IMR-90 (cell line): ENCODE results near the gene GREB1L. TPM values are rescaled to one million over a fixed set of nuclear protein-coding genes. Genes with fewer than 3 reads are reported as not detected.

Experiments used
- ATAC-seq: fragments of 200-7000 bp; cut with Tn5 transposase; 2 replicates; pipeline ENCODE4 v1.9.1; 2020; ENCODE audit warnings: low read depth, mild to moderate bottlenecking, moderate library complexity
- BruUV-seq: library from RNA; stranded (reverse); fragments of 400-500 nt; replicated peaks from 2 replicates; lab custom pipeline; 2021; lab: Mats Ljungman, UMichigan
- CTCF ChIA-PET: fragments of 300-600 bp; formaldehyde crosslinking; extraction: SDS; loops from one replicate; lab custom pipeline; 2021; ENCODE audit warnings: antibody characterized with exemption; lab: Yijun Ruan, JAX
- POLR2A ChIA-PET: fragments of 300-600 bp; sonication (Branson Sonifier 250); formaldehyde crosslinking; loops from one replicate; lab custom pipeline; 2022; ENCODE audit warnings: antibody characterized with exemption; ENCODE audit not compliant: unreplicated experiment; lab: Charles Lee
- DNase-seq: peaks from one replicate; pipeline ENCODE4 v3.0.0; 2013
- H2AFZ ChIP-seq: replicated peaks from 2 replicates; pipeline ENCODE3; 2013; ENCODE audit warnings: low read length, mild to moderate bottlenecking; ENCODE audit not compliant: poor library complexity
- H2AK5ac ChIP-seq: 2 replicates; pipeline ENCODE4 v1.6.1; 2013; ENCODE audit warnings: low read depth, low read length, inconsistent platforms
- H2AK9ac ChIP-seq: replicated peaks from 2 replicates; pipeline ENCODE3; 2013; ENCODE audit warnings: mild to moderate bottlenecking, low read depth, low read length, moderate library complexity; ENCODE audit not compliant: poor library complexity
- H2BK120ac ChIP-seq: 2 replicates; pipeline ENCODE4 v1.6.1; 2013; ENCODE audit warnings: low read depth, low read length, inconsistent platforms
- H2BK15ac ChIP-seq: 3 replicates; pipeline ENCODE4 v1.6.1; 2013; ENCODE audit warnings: low read depth, low read length, inconsistent platforms
- H2BK20ac ChIP-seq: 2 replicates; pipeline ENCODE4 v1.6.1; 2013; ENCODE audit warnings: low read depth, mild to moderate bottlenecking, inconsistent platforms, low read length, moderate library complexity
- H2BK5ac ChIP-seq: 2 replicates; pipeline ENCODE4 v1.6.1; 2013; ENCODE audit warnings: mild to moderate bottlenecking, low read depth, low read length, inconsistent platforms; ENCODE audit not compliant: poor library complexity, severe bottlenecking
- H3K14ac ChIP-seq: replicated peaks from 2 replicates; pipeline ENCODE4 v1.6.1; 2013; ENCODE audit warnings: low read depth, low read length, inconsistent platforms
- H3K18ac ChIP-seq: 2 replicates; pipeline ENCODE4 v1.6.1; 2013; ENCODE audit warnings: low read depth, low read length, control low read depth
- H3K23ac ChIP-seq: 2 replicates; pipeline ENCODE4 v1.6.1; 2013; ENCODE audit warnings: low read depth, low read length, inconsistent platforms
- H3K27ac ChIP-seq: 2 replicates; pipeline ENCODE4 v1.5.1; 2013; ENCODE audit warnings: mild to moderate bottlenecking, control low read depth, low read length; ENCODE audit not compliant: insufficient read depth
- H3K27me3 ChIP-seq: 2 replicates; pipeline ENCODE4 v1.6.1; 2013; ENCODE audit warnings: low read length; ENCODE audit not compliant: control insufficient read depth, insufficient read depth
- H3K36me3 ChIP-seq: 2 replicates; pipeline ENCODE4 v1.6.1; 2013; ENCODE audit warnings: low read length, mixed read lengths; ENCODE audit not compliant: control insufficient read depth, insufficient read depth
- H3K4ac ChIP-seq: 2 replicates; pipeline ENCODE4 v1.6.1; 2013; ENCODE audit warnings: low read depth, low read length, inconsistent platforms
- H3K4me1 ChIP-seq: 2 replicates; pipeline ENCODE4 v1.6.1; 2013; ENCODE audit warnings: low read length, mixed read lengths; ENCODE audit not compliant: control insufficient read depth, insufficient read depth
- H3K4me2 ChIP-seq: 2 replicates; pipeline ENCODE4 v1.6.1; 2013; ENCODE audit warnings: low read depth, mild to moderate bottlenecking, control low read depth, low read length, moderate library complexity
- H3K4me3 ChIP-seq: 2 replicates; pipeline ENCODE4 v1.5.1; 2013; ENCODE audit warnings: low read depth, mild to moderate bottlenecking, control low read depth, low read length, moderate library complexity; ENCODE audit not compliant: insufficient read depth
- H3K56ac ChIP-seq: 2 replicates; pipeline ENCODE4 v1.6.1; 2013; ENCODE audit warnings: low read length, inconsistent platforms; ENCODE audit not compliant: insufficient read depth; ENCODE audit errors: extremely low read depth
- H3K79me1 ChIP-seq, 2 experiments: 2 replicates each; pipeline ENCODE4 v1.6.1; 2013; ENCODE audit warnings: low read length in 2 of 2, inconsistent platforms in 1 of 2, low read depth in 1 of 2
- H3K9ac ChIP-seq: 2 replicates; pipeline ENCODE4 v1.6.1; 2013; ENCODE audit warnings: low read depth, low read length, control low read depth
- H3K9me1 ChIP-seq: 2 replicates; pipeline ENCODE4 v1.6.1; 2013; ENCODE audit warnings: low read length, inconsistent platforms; ENCODE audit not compliant: insufficient read depth
- H3K9me3 ChIP-seq: 2 replicates; pipeline ENCODE4 v1.6.1; 2013; ENCODE audit warnings: low read length; ENCODE audit not compliant: control insufficient read depth, insufficient read depth
- H4K20me1 ChIP-seq: 2 replicates; pipeline ENCODE4 v1.6.1; 2013; ENCODE audit warnings: low read length, inconsistent platforms; ENCODE audit not compliant: insufficient read depth
- H4K5ac ChIP-seq: 2 replicates; pipeline ENCODE4 v1.6.1; 2013; ENCODE audit warnings: mild to moderate bottlenecking, low read depth, low read length, control low read depth
- H4K8ac ChIP-seq, 2 experiments: 2 replicates each; pipeline ENCODE4 v1.6.1; 2013; ENCODE audit warnings: low read depth in 2 of 2, low read length in 2 of 2, control low read depth in 1 of 2, inconsistent platforms in 1 of 2
- H4K91ac ChIP-seq: 2 replicates; pipeline ENCODE4 v1.6.1; 2013; ENCODE audit warnings: low read depth, low read length, inconsistent platforms; ENCODE audit not compliant: insufficient read depth
- BHLHE40 ChIP-seq: fragments of 150-350 bp; IDR thresholded peaks from 2 replicates; pipeline ENCODE4 v1.6.1; 2016; ENCODE audit warnings: mild to moderate bottlenecking, low read depth, low read length
- CEBPB ChIP-seq: IDR thresholded peaks from 2 replicates; pipeline ENCODE4 v1.6.1; 2012; ENCODE audit warnings: low read depth, low read length, improper control_type of control experiment
- CHD1 ChIP-seq: IDR thresholded peaks from 2 replicates; pipeline ENCODE4 v1.6.1; 2012; ENCODE audit warnings: low read depth, low read length, improper control_type of control experiment
- CTCF ChIP-seq: conservative IDR thresholded peaks from 2 replicates; pipeline ENCODE4 v1.5.1; 2012; ENCODE audit warnings: mild to moderate bottlenecking, low read depth, low read length, improper control_type of control experiment
- ELK1 ChIP-seq: fragments of 150-350 bp; IDR thresholded peaks from 2 replicates; pipeline ENCODE4 v1.6.1; 2016; ENCODE audit warnings: low read depth, mild to moderate bottlenecking, low read length, moderate library complexity, borderline replicate concordance
- FOS ChIP-seq: fragments of 150-350 bp; IDR thresholded peaks from 2 replicates; pipeline ENCODE4 v1.6.1; 2016; ENCODE audit warnings: low read depth, low read length
- MAFK ChIP-seq: IDR thresholded peaks from 2 replicates; pipeline ENCODE4 v1.6.1; 2012; ENCODE audit warnings: low read depth, low read length, improper control_type of control experiment
- MAZ ChIP-seq: IDR thresholded peaks from 2 replicates; pipeline ENCODE4 v1.6.1; 2012; ENCODE audit warnings: low read depth, mild to moderate bottlenecking, low read length, improper control_type of control experiment, moderate library complexity, borderline replicate concordance
- MXI1 ChIP-seq: IDR thresholded peaks from 2 replicates; pipeline ENCODE4 v1.6.1; 2012; ENCODE audit warnings: low read depth, mild to moderate bottlenecking, low read length, moderate library complexity, borderline replicate concordance
- NFE2L2 ChIP-seq: fragments of 150-350 bp; IDR thresholded peaks from 2 replicates; pipeline ENCODE4 v1.6.1; 2016; ENCODE audit warnings: low read depth, mild to moderate bottlenecking, low read length
- POLR2A ChIP-seq: IDR thresholded peaks from 2 replicates; pipeline ENCODE4 v1.6.1; 2012; ENCODE audit warnings: mild to moderate bottlenecking, low read depth, low read length
- RAD21 ChIP-seq: IDR thresholded peaks from 2 replicates; pipeline ENCODE4 v1.6.1; 2012; ENCODE audit warnings: low read length, improper control_type of control experiment
- RCOR1 ChIP-seq: IDR thresholded peaks from 2 replicates; pipeline ENCODE4 v1.6.1; 2012; ENCODE audit warnings: mild to moderate bottlenecking, low read length, improper control_type of control experiment; ENCODE audit not compliant: insufficient replicate concordance
- SMC3 ChIP-seq: fragments of 150-350 bp; IDR thresholded peaks from 2 replicates; pipeline ENCODE4 v1.6.1; 2016; ENCODE audit warnings: low read depth, mild to moderate bottlenecking, antibody characterized with exemption, low read length, moderate library complexity
- USF2 ChIP-seq: fragments of 150-350 bp; IDR thresholded peaks from 2 replicates; pipeline ENCODE4 v1.6.1; 2017; ENCODE audit warnings: mild to moderate bottlenecking, antibody characterized with exemption, low read length, low read depth
- WGBS, 2 experiments: methylation state at CpG; one replicate each; pipeline versions ENCODE4 v1.1.5 to v1.1.7; 2013; ENCODE audit warnings: missing lambda C conversion rate in 2 of 2; ENCODE audit not compliant: insufficient read length in 1 of 2; ENCODE audit errors: extremely low coverage in 2 of 2; 5-methylcytosine and 5-hydroxymethylcytosine counted together
- dilution Hi-C: fragments of 300-500 bp; cut with HindIII; formaldehyde crosslinking; loops from one replicate; pipeline ENCODE4 v1.14.3; 2018; ENCODE audit warnings: low sequenced_read_pairs; ENCODE audit not compliant: unreplicated experiment
- in situ Hi-C: fragments of 300-500 bp; cut with MboI; formaldehyde crosslinking; loops from 3 replicates; pipeline ENCODE4 v1.14.3; 2019; ENCODE audit warnings: low sequenced_read_pairs, inconsistent platforms, mixed read lengths
- intact Hi-C: fragments of 100-400 bp; cut with micrococcal nuclease; formaldehyde crosslinking; loops from 2 replicates; pipeline ENCODE4 v1.10.0; 2022
- polyA plus RNA-seq, 3 experiments: library from polyadenylated mRNA; depleted of rRNA; stranded (reverse); fragments of >200 nt; gene quantifications; 2 replicates each; pipeline ENCODE4 v1.2.3, GENCODE V29; 2012; ENCODE audit warnings: low replicate concordance in 1 of 3
- total RNA-seq: library from RNA; depleted of rRNA; stranded (reverse); fragments of >200 nt; gene quantifications from 2 replicates; pipeline ENCODE4 v1.2.3, GENCODE V29; 2012

The GREB1L gene
- total and polyA plus RNA-seq, 2 of the 4 experiments (the other 2 are of a cell fraction) = under 0.01 to 0.02 TPM

- Histone ChIP-seq H3K36me3 (no peaks in the 10 kb centered on the region), H3K4me3 (no peak overlapping the region), H4K91ac (no peak overlapping the region), H2BK120ac (no peak overlapping the region), H2AK9ac (no peak overlapping the region), H3K4me1 (no peaks in the 10 kb centered on the region), H2BK20ac (no peak overlapping the region), H3K56ac (no peak overlapping the region), H3K9me1 (no peaks in the 10 kb centered on the region), H2BK15ac (no peak overlapping the region), H4K8ac (no peak overlapping the region), H3K18ac (no peak overlapping the region), H3K9me3 (no peaks in the 10 kb centered on the region), H3K23ac (no peak overlapping the region), H3K4ac (no peak overlapping the region), H2BK5ac (no peak overlapping the region), H3K14ac (no peak overlapping the region), H2AFZ (no peak overlapping the region), H4K5ac (no peak overlapping the region), H3K27ac (no peak overlapping the region), H4K20me1 (no peaks in the 10 kb centered on the region), H3K79me1 (no peaks in the 10 kb centered on the region), H3K4me2 (no peak overlapping the region), H2AK5ac (no peak overlapping the region), H3K9ac (no peak overlapping the region), H3K27me3 (peaks cover 7% of the 10 kb centered on the region)
- BruUV-seq = no TSS peak
- 83% methylated on average over 5 of the region's 10 CpGs; no CpG with 5 or more reads in 1 of the 2 experiments for WGBS, 2 experiments
- ChIA-PET POLR2A (no interaction called here), CTCF (no interaction called here)
- DNase-seq = no peak
- dilution Hi-C loops = no loop called here
- no peak for ATAC-seq
- intact Hi-C loops = loop anchor here (10.0 kb wide), 1 partner anchor 215 kb away; the partner anchor contains the start of gene GREB1L
- in situ Hi-C loops = no loop called here
- no peak for TF ChIP-seq MXI1
- no peak for TF ChIP-seq POLR2A
- no peak for TF ChIP-seq RAD21
- TF ChIP-seq CEBPB = no peak
- no peak for TF ChIP-seq NFE2L2
- TF ChIP-seq ELK1 = no peak
- no peak for TF ChIP-seq CTCF
- no peak for TF ChIP-seq USF2
- no peak for TF ChIP-seq MAFK
- TF ChIP-seq FOS = no peak
- no peak for TF ChIP-seq SMC3
- no peak for TF ChIP-seq BHLHE40
- TF ChIP-seq CHD1 = no peak
- no peak for TF ChIP-seq RCOR1
- TF ChIP-seq MAZ = no peak
Measured at GRCh38 chr18:21459706-21460286, 217.8 kb downstream of the GREB1L start.
